SK-N-SH (cell line): ENCODE results near the gene KIF13A. TPM values are rescaled to one million over a fixed set of nuclear protein-coding genes. Genes with fewer than 3 reads are reported as not detected.

Source experiments
- CTCF ChIA-PET: fragments of 300-600, 350-600 bp; formaldehyde crosslinking; extraction: SDS; loops from one replicate; lab custom pipeline; 2021; lab: Yijun Ruan, JAX
- POLR2A ChIA-PET: fragments of 350-600 bp; sonication (Branson Sonifier 250); formaldehyde crosslinking; extraction: SDS; loops from one replicate; lab custom pipeline; 2020; ENCODE audit warnings: antibody characterized with exemption, inconsistent platforms; lab: Yijun Ruan, JAX
- DNase-seq: peaks from one replicate; pipeline ENCODE4 v3.0.0; 2012
- H2AFZ ChIP-seq: fragments of 200-600 bp; sonication (generic); 2 replicates; pipeline ENCODE4 v1.8.1; 2016; ENCODE audit warnings: antibody characterized with exemption, mild to moderate bottlenecking, low read depth
- H3F3A ChIP-seq: fragments of 200-600 bp; sonication (generic); replicated peaks from 2 replicates; pipeline ENCODE3; 2016; ENCODE audit warnings: antibody characterized with exemption, mild to moderate bottlenecking; ENCODE audit not compliant: insufficient read depth
- H3K27ac ChIP-seq, 2 experiments: fragments of 200-500 bp in 1 of 2; fragments of 200-600 bp in 1 of 2; sonication (Bioruptor generic) in 1 of 2; sonication (generic), shearing (Covaris generic) in 1 of 2; 2 replicates each; pipeline versions ENCODE4 v1.5.1 to v1.6.1; 2014 to 2016; ENCODE audit warnings: low read depth in 2 of 2, inconsistent platforms in 1 of 2, low read length in 1 of 2, mild to moderate bottlenecking in 1 of 2, mixed read lengths in 1 of 2
- H3K27me3 ChIP-seq: fragments of 200-600 bp; sonication (generic), shearing (Covaris generic); 2 replicates; pipeline ENCODE4 v1.6.1; 2016; ENCODE audit warnings: mixed run types; ENCODE audit not compliant: insufficient read depth
- H3K36me3 ChIP-seq, 2 experiments: fragments of 200-500 bp in 1 of 2; fragments of 200-600 bp in 1 of 2; sonication (Bioruptor generic) in 1 of 2; sonication (generic) in 1 of 2; replicated peaks in 1 of 2; 2 replicates each; pipeline versions ENCODE3 to v1.5.1; 2014 to 2016; ENCODE audit warnings: low read length in 1 of 2, mild to moderate bottlenecking in 1 of 2; ENCODE audit not compliant: insufficient read depth in 2 of 2, control insufficient read depth in 1 of 2
- H3K4me1 ChIP-seq, 2 experiments: fragments of 200-500 bp in 1 of 2; fragments of 200-600 bp in 1 of 2; sonication (Bioruptor generic) in 1 of 2; sonication (generic), shearing (Covaris generic) in 1 of 2; 2 replicates each; pipeline versions ENCODE4 v1.5.1 to v1.6.1; 2014 to 2016; ENCODE audit warnings: low read depth in 1 of 2, low read length in 1 of 2, mixed run types in 1 of 2; ENCODE audit not compliant: insufficient read depth in 2 of 2, control insufficient read depth in 1 of 2
- H3K4me2 ChIP-seq: fragments of 200-600 bp; sonication (generic), shearing (Covaris generic); 2 replicates; pipeline ENCODE4 v1.6.1; 2017; ENCODE audit warnings: mixed run types
- H3K4me3 ChIP-seq, 2 experiments: fragments of 200-500 bp in 1 of 2; fragments of 200-600 bp in 1 of 2; sonication (Bioruptor generic) in 1 of 2; sonication (generic), shearing (Covaris generic) in 1 of 2; 2 replicates each; pipeline versions ENCODE4 v1.5.1 to v1.8.1; 2014 to 2016; ENCODE audit warnings: low read depth in 2 of 2, inconsistent platforms in 1 of 2, low read length in 1 of 2, mild to moderate bottlenecking in 1 of 2, mixed read lengths in 1 of 2, moderate library complexity in 1 of 2
- H3K79me2 ChIP-seq: fragments of 200-600 bp; sonication (generic); 2 replicates; pipeline ENCODE4 v1.8.1; 2017; ENCODE audit warnings: mild to moderate bottlenecking; ENCODE audit not compliant: insufficient read depth
- H3K9ac ChIP-seq: fragments of 200-600 bp; sonication (generic); 2 replicates; pipeline ENCODE4 v1.6.1; 2017; ENCODE audit warnings: mixed run types
- H3K9me2 ChIP-seq: fragments of 200-600 bp; sonication (generic); 2 replicates; pipeline ENCODE4 v1.6.1; 2017; ENCODE audit warnings: mixed run types
- H3K9me3 ChIP-seq: fragments of 200-600 bp; sonication (generic); 2 replicates; pipeline ENCODE4 v1.6.1; 2017; ENCODE audit warnings: mixed run types, mild to moderate bottlenecking, moderate library complexity
- H4K20me1 ChIP-seq: fragments of 200-600 bp; sonication (generic); 2 replicates; pipeline ENCODE4 v1.6.1; 2017; ENCODE audit warnings: mild to moderate bottlenecking, mixed run types; ENCODE audit not compliant: insufficient read depth
- EZH2phosphoT487 ChIP-seq: fragments of 200-600 bp; sonication (generic); IDR thresholded peaks from 2 replicates; pipeline ENCODE4 v1.6.1; 2017; ENCODE audit warnings: low read depth, mixed run types, mild to moderate bottlenecking, antibody characterized with exemption, moderate library complexity, borderline replicate concordance
- FOXM1 ChIP-seq: IDR thresholded peaks from 2 replicates; pipeline ENCODE4 v1.4.0; 2012; ENCODE audit warnings: low read depth, mild to moderate bottlenecking
- GATA2 ChIP-seq: sonication (generic); formaldehyde crosslinking; IDR thresholded peaks from 2 replicates; pipeline ENCODE4 v1.5.0; 2020; ENCODE audit warnings: mild to moderate bottlenecking, missing genetic modification reagents
- NFIC ChIP-seq: IDR thresholded peaks from 2 replicates; pipeline ENCODE4 v1.4.0; 2012; ENCODE audit warnings: borderline replicate concordance
- POLR2AphosphoS5 ChIP-seq: IDR thresholded peaks from 2 replicates; pipeline ENCODE4 v1.6.1; 2012; ENCODE audit warnings: low read depth, low read length
- SIN3A ChIP-seq: IDR thresholded peaks from 2 replicates; pipeline ENCODE4 v1.6.1; 2012; ENCODE audit warnings: low read depth, mild to moderate bottlenecking, low read length, moderate library complexity, borderline replicate concordance
- SMC3 ChIP-seq: IDR thresholded peaks from 2 replicates; pipeline ENCODE4 v1.6.1; 2012; ENCODE audit warnings: low read depth, low read length, improper control_type of control experiment
- TCF12 ChIP-seq: IDR thresholded peaks from 2 replicates; pipeline ENCODE4 v1.4.0; 2012
- TEAD4 ChIP-seq: IDR thresholded peaks from 2 replicates; pipeline ENCODE4 v1.4.0; 2012; ENCODE audit warnings: mild to moderate bottlenecking, borderline replicate concordance; ENCODE audit not compliant: insufficient read depth
- WGBS: methylation state at CpG from one replicate; pipeline ENCODE4 v1.1.6; 2017; ENCODE audit warnings: low lambda C conversion rate; 5-methylcytosine and 5-hydroxymethylcytosine counted together
- polyA plus RNA-seq, 3 experiments: library from polyadenylated mRNA; depleted of rRNA; stranded (reverse); fragments of >200 nt; gene quantifications; 2 replicates each; pipeline ENCODE4 v1.2.3, GENCODE V29; 2012
- TF ChIP-seq, protein P1 (sequence below): IDR thresholded peaks from 2 replicates; pipeline ENCODE4 v1.4.0; 2012; ENCODE audit warnings: low read depth, borderline replicate concordance
- TF ChIP-seq, protein P2 (sequence below): IDR thresholded peaks from 2 replicates; pipeline ENCODE4 v1.4.0; 2012; ENCODE audit warnings: low read depth, borderline replicate concordance
- TF ChIP-seq, protein P3 (sequence below): fragments of 200-600 bp; sonication (generic); IDR thresholded peaks from 2 replicates; pipeline ENCODE4 v1.6.1; 2017; ENCODE audit warnings: antibody characterized with exemption, mild to moderate bottlenecking, moderate library complexity

KIF13A gene
- polyA plus RNA-seq, 1 of the 3 experiments (the other 2 are of a cell fraction): 18.2 TPM

DNA sequence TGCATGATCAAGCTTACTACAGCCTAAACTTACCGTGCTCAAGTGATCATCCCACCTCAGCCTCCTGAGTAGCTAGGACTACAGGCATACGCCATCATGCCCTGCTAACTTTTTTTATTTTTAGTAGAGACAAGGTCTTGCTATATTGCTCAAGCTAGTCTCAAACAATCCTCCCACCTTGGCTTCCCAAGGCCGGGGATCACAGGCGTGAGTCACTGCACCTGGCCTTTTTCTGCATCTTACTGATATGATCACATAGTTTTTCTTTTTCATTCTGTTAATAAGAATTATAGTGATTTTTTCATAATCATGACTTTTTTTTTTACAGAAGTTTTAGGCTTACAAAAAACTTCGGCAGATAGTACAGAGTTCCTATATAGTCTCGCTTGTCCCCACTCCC, 93.2 kb downstream of the KIF13A start:
- no peak overlapping the region for H3K27ac ChIP-seq
- no peak for TF ChIP-seq SMC3
- TF ChIP-seq TEAD4: no peak
- TF ChIP-seq SIN3A: no peak
- TF ChIP-seq, all 33 proteins: peak for 0
- no peak overlapping the region for H3K9ac ChIP-seq
- no peaks in the 10 kb centered on the region for H3K9me2 ChIP-seq
- no peaks in the 10 kb centered on the region for H3K27me3 ChIP-seq
- no peaks in the 10 kb centered on the region for H3K4me1 ChIP-seq
- no peak for DNase-seq
- H2AFZ ChIP-seq: no peak overlapping the region
- peaks cover 7% of the 10 kb centered on the region; the same call in 1 of the 2 replicates for H3K79me2 ChIP-seq
- ChIA-PET POLR2A (no interaction called here), CTCF (interaction anchor here (0.6 kb wide), 1 partner anchor 89 kb away, joined by 3 read pairs; no protein-coding TSS in a partner anchor)
- H3K4me2 ChIP-seq: no peak overlapping the region
- H3K36me3 ChIP-seq: peaks cover 17 to 64% of the 10 kb centered on the region in 2 experiments
- no peaks in the 10 kb centered on the region for H4K20me1 ChIP-seq
- peaks cover 4% of the 10 kb centered on the region for H3F3A ChIP-seq
- peaks cover 33% of the 10 kb centered on the region for H3K9me3 ChIP-seq
- 98% methylated on average over 6 of the region's 6 CpGs for WGBS
- H3K4me3 ChIP-seq: no peak overlapping the region

DNA sequence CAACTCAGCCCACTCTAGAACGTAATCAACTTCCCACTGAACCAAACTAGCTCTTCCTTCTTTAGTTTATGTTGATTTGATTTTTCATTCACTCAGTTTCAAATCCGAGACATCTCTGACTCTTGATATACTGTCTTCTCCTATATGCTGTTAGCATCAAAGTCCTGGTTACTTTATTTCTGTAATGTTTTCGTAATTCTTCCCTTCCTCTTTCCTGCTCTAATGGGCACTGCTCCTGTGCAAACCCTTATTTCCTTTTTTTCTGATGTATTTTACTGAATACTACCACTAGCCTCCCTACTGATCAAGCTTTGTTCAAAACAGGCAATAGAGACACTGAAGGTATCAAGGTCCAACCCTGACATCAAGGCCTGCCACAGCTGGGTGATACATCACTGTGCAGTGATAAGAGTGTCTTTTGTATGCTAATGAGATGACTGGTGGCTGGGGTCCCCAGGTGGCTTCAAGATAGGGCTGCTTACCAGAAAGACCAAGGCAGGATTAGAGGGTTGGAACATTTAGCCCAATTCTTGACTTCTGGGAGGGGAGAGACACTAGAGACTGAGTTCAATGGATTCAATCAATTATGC, 95.2 kb downstream of the KIF13A start:
- H3K4me2 ChIP-seq: no peak overlapping the region
- ChIA-PET CTCF (no interaction called here), POLR2A (no interaction called here)
- H3K9ac ChIP-seq: no peak overlapping the region
- H3K4me1 ChIP-seq: no peaks in the 10 kb centered on the region
- H2AFZ ChIP-seq: no peak overlapping the region
- no peaks in the 10 kb centered on the region for H3K79me2 ChIP-seq
- peaks cover 33% of the 10 kb centered on the region for H3K9me3 ChIP-seq
- H3K36me3 ChIP-seq: peaks cover 17 to 55% of the 10 kb centered on the region in 2 experiments
- no peaks in the 10 kb centered on the region for H3K27me3 ChIP-seq
- DNase-seq: no peak
- 96% methylated on average over 3 of the region's 3 CpGs for WGBS
- no peak overlapping the region for H3K4me3 ChIP-seq
- TF ChIP-seq, protein P1, sequence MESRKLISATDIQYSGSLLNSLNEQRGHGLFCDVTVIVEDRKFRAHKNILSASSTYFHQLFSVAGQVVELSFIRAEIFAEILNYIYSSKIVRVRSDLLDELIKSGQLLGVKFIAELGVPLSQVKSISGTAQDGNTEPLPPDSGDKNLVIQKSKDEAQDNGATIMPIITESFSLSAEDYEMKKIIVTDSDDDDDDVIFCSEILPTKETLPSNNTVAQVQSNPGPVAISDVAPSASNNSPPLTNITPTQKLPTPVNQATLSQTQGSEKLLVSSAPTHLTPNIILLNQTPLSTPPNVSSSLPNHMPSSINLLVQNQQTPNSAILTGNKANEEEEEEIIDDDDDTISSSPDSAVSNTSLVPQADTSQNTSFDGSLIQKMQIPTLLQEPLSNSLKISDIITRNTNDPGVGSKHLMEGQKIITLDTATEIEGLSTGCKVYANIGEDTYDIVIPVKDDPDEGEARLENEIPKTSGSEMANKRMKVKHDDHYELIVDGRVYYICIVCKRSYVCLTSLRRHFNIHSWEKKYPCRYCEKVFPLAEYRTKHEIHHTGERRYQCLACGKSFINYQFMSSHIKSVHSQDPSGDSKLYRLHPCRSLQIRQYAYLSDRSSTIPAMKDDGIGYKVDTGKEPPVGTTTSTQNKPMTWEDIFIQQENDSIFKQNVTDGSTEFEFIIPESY: no peak
- TF ChIP-seq, protein P2, sequence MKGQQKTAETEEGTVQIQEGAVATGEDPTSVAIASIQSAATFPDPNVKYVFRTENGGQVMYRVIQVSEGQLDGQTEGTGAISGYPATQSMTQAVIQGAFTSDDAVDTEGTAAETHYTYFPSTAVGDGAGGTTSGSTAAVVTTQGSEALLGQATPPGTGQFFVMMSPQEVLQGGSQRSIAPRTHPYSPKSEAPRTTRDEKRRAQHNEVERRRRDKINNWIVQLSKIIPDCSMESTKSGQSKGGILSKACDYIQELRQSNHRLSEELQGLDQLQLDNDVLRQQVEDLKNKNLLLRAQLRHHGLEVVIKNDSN: no peak
- TF ChIP-seq SMC3: no peak
- no peak for TF ChIP-seq NFIC
- no peak for TF ChIP-seq FOXM1
- TF ChIP-seq SIN3A: no peak
- no peak for TF ChIP-seq GATA2
- no peak for TF ChIP-seq TCF12
- no peak for TF ChIP-seq POLR2AphosphoS5
- no peak for TF ChIP-seq EZH2phosphoT487
- TF ChIP-seq, protein P3, sequence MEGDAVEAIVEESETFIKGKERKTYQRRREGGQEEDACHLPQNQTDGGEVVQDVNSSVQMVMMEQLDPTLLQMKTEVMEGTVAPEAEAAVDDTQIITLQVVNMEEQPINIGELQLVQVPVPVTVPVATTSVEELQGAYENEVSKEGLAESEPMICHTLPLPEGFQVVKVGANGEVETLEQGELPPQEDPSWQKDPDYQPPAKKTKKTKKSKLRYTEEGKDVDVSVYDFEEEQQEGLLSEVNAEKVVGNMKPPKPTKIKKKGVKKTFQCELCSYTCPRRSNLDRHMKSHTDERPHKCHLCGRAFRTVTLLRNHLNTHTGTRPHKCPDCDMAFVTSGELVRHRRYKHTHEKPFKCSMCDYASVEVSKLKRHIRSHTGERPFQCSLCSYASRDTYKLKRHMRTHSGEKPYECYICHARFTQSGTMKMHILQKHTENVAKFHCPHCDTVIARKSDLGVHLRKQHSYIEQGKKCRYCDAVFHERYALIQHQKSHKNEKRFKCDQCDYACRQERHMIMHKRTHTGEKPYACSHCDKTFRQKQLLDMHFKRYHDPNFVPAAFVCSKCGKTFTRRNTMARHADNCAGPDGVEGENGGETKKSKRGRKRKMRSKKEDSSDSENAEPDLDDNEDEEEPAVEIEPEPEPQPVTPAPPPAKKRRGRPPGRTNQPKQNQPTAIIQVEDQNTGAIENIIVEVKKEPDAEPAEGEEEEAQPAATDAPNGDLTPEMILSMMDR: no peak
- no peak overlapping the region for H3K27ac ChIP-seq
- H4K20me1 ChIP-seq: no peaks in the 10 kb centered on the region
- H3K9me2 ChIP-seq: no peaks in the 10 kb centered on the region
- peaks cover 4% of the 10 kb centered on the region for H3F3A ChIP-seq
